H4 (cell line): ENCODE measurements around the gene RNF114. TPM values are rescaled to one million over a fixed set of nuclear protein-coding genes. Genes with fewer than 3 reads are reported as not detected.
A peak's percentile ranks its signal among the peaks of the same experiment; 100 is the strongest.
"Not testable (repeated sequence)": the region's sequence is repeated elsewhere in the genome, so short reads cannot be mapped to it uniquely, and the experiment has no call there.

Source experiments
- DNase-seq: peaks from one replicate; pipeline ENCODE4 v3.0.0-alpha.2; 2015; ENCODE audit warnings: low spot score
- total RNA-seq: library from RNA; depleted of rRNA; stranded (reverse); fragments of >200 nt; shearing (Covaris generic); gene quantifications from 2 replicates; pipeline ENCODE4 v1.2.3, GENCODE V29; 2014; rRNA removed

The RNF114 gene
- 152 and 183 TPM in 2 replicates for total RNA-seq

GRCh38 chr20:49936153-49937026 is at the start of gene RNF114:
Gene RNF114, plus strand, starts transcription at chr20:49936397. Its CDS starts 16 bp downstream, at chr20:49936413.
- DNase-seq = peak; percentile 75

DNA sequence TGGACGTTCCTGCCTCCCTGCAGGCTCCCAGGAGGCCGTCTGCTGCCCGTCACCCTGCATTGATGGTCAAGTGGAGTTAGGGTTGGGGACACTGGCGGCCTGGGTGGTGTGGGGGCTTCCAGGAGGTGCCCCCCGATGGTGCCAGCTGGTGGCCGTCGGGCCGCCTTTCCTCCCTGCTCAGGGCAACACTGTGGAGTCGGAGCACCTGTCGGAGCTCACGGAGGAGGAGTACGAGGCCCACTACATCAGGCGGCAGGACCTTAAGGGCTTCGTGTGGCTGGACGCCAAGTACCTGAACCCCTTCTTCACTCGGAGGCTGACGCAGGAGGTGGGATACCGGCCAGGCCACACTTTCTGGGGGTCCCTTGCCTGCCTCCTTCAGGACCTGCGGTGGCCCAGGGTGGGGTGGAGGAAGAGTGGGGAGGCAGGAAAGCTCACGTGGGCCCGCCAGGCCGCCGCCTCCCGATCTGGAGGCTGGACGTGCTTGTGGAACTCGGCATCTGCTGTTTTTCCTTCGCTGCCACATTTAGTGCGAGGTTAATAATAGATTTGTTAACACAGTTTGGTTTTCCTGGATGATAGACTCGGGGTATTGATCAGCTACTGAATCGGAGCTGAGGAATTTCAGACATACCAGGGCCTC is 49.5 kb upstream of the RNF114 start:
- no peak for DNase-seq

- no peak for DNase-seq
Measured at GRCh38 chr20:49887251-49888211, 48.7 kb upstream of the RNF114 start.

DNA sequence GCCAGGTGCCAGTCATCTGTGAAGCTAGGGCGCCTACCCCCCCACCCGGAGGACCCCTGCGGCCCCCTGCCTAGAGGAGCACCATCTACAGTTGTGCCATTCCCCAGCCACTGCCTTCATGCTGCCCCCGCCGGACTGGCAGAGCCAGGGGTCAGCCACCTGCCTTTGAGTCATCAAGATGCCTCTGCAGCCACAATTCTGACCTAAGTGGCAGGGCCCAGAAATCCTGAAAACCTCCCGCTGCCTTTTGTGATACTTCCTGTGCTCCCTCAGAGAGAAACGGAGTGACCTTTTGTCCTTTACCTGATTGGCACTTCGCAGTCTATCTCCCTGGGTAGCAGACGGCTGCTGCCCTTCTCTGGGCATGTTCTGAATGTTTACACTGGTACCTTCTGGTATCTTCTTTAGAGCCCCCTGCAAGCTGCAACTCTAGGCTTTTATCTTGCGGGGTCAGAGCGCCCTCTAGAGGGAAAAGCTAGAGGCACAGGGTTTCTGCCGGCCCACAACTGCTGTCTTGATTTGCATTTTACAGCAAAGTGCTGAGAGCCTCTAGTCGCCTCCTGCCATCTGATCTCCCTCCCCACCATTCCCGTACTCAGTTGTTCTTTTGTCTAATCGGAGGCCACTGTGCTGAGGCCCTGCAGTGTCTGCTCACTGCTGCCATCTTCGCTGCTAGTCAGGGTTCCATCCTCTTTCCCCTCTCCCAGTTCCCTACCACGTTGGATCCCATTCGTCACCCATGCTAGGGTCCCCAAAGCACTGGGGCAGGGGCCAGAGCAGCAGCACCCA is 47.8 kb upstream of the RNF114 start:
- peak; percentile 25 for DNase-seq

DNA sequence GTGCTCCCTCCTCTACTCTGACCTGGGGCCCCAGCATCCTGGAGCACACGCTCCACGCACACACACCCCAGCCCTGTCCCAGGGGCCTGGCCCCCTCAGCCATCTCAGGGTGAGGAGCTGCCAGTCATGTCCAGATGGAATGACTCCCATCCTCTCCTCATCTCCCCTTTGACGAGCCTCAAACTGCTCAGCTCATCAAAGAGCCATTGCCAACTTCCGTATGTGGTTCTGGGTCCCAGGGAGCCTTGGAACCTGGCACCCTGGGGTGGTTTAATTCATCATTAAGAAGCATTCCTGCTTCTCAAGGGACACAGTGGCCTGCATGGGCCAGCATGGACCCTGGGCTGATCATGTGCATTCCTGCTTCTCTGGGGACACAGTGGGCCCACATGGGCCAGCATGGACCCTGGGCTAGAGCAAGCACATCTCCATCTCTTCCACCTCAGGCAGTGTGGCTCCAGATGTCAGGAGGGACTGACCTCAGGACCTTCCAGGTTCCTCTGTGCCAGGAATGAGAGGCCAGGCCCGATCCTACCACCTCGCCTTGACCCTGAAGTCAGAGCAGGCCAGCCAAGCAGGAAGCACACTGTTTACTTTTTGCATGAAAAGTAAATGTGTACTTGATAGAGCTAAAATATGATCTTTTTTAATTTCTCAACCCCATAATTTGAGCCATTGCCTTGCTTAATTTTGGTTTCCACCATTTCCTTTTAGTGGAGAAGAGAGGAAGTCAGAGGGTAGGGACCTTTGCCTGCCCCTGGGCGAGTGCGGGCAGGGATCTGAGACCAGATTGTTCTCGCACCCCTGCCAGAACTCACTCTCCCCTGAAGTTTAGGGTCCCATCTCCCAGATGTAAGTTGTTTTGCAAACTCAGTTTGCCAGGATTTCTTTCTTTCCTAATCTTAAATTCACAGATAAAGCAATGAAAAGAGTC is 46.9 kb upstream of the RNF114 start:
- no peak for DNase-seq

GRCh38 chr20:49889935-49890333 is 46.3 kb upstream of the RNF114 start:
- no peak for DNase-seq

DNA sequence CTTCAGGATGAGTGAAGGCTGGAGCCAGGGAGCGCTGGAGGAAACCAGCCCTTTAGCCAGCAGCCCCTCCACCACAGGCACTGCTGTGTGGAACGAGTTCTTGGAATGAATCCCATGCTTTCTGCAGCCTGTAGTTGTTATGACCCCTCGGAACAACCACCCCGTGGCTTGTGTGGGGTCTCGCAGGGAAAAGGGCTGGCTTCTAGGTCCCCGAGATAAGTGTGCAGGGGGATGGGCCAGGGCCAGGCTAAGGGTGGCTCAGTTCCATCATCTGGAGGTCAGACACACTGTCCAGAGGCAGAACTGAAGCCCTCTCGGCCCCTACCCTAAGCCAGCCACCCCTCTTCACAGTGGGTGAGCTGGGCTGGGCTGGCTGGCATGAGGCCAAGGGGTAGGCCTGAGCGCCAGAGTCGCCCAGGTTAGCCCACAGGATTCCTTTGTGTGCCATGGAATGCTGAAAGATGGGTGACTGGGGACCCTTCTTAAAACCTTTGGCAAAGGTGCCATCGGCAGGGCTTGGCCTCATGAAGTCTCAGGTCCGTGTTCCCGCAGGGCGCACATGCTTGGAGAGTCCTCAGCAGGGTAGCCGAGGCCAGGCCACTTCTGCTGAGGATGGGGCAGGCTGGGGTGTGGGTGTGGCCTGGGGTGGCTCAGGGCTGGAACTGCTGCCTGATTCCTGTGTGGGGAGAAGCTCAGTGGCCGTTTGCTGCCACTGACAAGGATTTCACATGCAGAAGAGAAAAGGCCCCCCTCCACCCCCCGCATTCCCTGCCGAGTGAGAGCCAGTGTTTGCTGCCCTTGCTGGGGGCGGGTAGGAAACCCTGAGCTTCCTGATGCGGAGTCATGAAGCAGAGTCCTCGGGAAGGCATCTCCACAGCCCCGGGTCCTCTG is 45.5 kb upstream of the RNF114 start:
- DNase-seq = no peak

DNA sequence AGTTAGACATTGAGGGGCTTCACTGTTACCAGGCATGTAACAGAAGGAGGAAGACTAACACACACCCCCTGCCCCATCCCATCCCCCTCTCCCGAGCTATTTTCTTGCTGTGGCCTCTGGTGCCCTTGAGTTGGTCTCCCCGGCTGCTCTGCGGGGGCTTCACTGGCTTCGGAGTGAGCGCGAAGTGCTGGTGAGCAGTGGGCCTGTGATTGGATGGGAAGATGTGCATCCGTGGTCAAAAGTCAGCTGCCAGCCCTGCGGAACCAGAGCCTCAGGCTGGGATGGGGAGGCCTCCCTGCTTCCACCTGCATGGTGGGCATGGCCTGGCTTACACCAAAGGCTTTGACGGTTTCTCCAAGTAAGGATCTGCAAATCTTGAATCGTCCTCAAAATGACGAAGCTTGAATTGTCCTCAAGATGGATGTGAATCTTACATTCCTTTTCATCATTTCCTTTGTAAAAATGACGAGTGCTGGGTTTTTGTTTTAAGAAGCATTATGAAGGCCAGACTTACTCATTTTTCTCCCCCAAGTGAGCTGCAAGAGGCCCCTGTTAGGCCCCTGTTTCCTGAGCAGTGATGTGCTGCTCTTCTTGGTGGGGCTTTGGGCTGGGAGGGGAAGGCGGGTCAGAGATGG is 44.6 kb upstream of the RNF114 start:
- DNase-seq = no peak

- DNase-seq = no peak
Measured at GRCh38 chr20:49892260-49892659, 43.9 kb upstream of the RNF114 start.

- no peak for DNase-seq
Measured at GRCh38 chr20:49892817-49893216, 43.4 kb upstream of the RNF114 start.

DNA sequence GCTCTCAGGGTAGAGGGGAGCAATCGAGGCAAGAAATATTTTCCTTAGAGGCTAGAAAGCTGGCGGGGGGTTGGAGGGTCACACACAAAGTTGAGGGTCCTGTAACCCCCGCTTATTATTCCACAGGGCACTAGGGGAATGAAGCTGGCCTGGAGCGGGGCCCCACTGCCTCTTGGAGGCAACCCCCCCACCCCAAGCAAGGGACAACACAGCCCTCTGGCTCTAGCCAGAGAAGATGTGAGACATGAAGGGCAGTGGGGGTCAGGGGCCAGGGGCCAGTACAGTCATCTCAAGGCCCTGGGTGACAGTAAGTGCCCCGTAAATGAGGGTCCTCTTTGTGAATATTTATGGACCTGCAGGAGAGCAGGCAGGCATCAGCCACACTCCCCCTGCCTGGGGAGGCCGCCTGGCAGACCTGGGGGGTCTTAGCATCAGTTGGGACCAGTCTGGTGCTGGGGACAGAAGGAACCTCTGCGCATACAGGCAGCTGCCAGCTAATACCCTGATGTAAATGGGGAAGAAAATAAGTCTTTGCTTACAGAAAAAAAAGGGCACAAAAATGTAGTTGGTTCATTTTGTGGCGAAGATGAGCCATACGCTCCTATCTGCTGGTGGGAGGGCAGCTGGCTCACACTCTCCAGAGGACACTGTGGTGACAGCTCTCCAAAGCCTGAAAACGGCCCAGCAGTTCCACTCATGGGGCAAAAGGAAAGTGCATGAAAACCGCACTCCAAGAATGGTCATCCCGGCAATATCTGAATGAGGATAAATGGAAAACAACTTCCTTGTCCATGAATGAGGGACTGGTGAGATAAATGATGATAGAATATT is 42.7 kb upstream of the RNF114 start:
- DNase-seq = no peak

DNA sequence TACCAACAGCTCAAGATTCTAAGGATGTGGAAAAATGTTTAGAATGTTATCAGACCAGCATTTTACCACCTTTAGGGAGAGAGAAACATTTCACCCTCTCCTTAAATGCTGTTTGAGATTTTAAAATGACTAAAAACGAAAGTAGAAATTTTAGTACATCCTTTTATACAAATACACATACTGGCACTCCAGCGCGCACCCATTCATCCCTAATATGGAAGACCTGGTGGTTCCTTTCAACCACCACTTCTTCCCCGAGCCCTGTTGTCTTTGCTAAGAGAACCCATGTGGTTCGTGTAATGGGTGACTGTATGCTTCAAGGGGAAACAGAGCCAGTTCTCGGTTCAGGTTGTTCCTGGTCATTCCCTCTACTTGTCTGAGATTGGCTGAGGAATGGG is 42.1 kb upstream of the RNF114 start:
- no peak for DNase-seq

DNA sequence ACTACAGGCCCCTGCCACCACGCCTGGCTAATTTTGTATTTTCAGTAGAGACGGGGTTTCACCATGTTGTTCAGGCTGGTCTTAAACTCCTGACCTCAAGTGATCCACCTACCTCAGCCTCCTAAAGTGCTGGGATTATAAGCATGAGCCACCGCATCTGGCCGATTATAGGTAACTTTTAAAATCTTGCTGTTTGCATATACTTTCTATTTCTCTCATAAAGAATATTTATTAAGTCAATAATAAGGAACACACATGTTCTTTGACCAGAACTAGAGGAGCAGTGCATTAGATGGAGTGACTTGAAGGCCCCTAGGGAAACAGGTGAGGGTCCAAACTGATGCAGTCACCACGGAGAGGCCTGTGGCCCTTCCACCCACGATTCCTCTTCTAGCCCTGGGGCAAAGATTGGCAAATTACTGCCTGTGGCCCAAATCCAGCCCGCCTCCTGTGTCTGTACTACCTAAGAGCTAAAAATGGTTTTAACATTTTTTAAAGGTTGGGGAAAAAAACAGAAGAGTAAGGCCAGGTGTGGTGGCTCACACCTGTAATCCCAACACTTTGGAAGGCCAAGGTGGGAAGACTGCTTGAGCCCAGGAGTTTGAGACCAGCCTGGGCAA is 40.6 kb upstream of the RNF114 start:
- not testable (repeated sequence) for DNase-seq

GRCh38 chr20:49896204-49896603 is 40.0 kb upstream of the RNF114 start:
- no peak for DNase-seq

DNA sequence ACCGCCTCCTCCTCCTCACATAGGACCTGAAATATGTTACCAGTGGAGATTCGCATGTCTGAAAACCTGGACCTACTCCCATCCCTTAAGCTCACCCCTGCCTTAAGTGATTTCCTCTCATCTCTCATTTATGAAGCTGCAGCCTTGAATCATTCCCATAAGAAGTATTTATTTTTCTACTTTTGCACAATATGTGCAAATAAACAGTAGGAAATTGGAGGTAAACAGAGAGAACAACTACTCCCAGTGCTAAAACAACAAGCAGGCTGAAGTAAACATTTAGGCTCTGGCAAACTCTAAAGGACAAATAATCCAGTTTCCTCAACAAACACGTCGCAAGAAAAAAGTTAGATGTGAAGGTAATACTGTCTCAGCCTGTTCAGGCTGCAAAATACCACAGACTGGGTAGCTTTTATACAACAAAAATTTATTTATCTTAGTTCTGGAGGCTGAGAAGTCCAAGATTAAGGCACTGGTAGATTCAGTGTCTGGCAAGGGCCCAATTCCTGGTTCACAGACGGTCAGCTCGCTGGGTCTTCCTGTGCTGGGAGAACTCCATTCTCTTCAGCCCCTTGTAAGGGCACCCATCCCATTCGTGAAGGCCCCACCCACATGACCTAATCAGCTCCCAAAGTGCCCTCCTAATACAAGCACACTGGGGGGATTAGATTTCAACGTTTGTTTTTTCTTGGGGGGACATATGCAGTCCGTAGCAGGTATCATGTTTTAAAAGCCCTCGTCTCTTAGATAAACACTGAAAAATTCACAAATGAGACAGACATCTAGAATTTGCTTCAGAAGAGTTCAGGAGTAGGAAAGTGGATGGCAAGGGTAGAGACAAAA is 36.4 kb upstream of the RNF114 start:
- DNase-seq = no peak

- DNase-seq = no peak
Measured at GRCh38 chr20:49901588-49901987, 34.6 kb upstream of the RNF114 start.
